Measurements from ENCODE around the gene CFL1. TPM values are rescaled to one million over a fixed set of nuclear protein-coding genes. Genes with fewer than 3 reads are reported as not detected.
A peak's percentile ranks its signal among the peaks of the same experiment; 100 is the strongest.

CFL1 gene
- total and polyA plus RNA-seq, 2 experiments from 2014 or later = 1,393 to 2,124 TPM

- H3K4me1 ChIP-seq (ENCODE audit: insufficient read depth) = peaks cover 11% of the 10 kb centered on the region
- peak overlapping the region; percentile 95 for H3K4me2 ChIP-seq
- no peaks in the 10 kb centered on the region for H3K9me2 ChIP-seq (ENCODE audit: insufficient read depth)
- peaks cover 47% of the 10 kb centered on the region for H3K27me3 Mint-ChIP-seq (ENCODE audit: insufficient read depth, low read depth, poor library complexity)
- TF ChIP-seq EZH2 (IDR thresholded peaks at IDR 0.05; ENCODE audit: low read depth, unreplicated experiment) (no peak), NANOG (IDR thresholded peaks at IDR 0.05; ENCODE audit: borderline replicate concordance) (no peak), POLR2AphosphoS5 (IDR thresholded peaks at IDR 0.05; ENCODE audit: low read depth) (peak; percentile 54), EZH2phosphoT487 (IDR thresholded peaks at IDR 0.05; ENCODE audit: unreplicated experiment) (no peak), ZNF114 (CRISPR knock-in tag; IDR thresholded peaks at IDR 0.05) (no peak), CREB1 (CRISPR knock-in tag; IDR thresholded peaks at IDR 0.05; ENCODE audit: low read depth) (no peak), STAT1 (IDR thresholded peaks at IDR 0.05; ENCODE audit: unreplicated experiment) (no peak), ZNF331 (CRISPR knock-in tag; IDR thresholded peaks at IDR 0.05; ENCODE audit: low read depth) (no peak), ETS1 (IDR thresholded peaks at IDR 0.05) (peak; percentile 49; the same call in 1 of the 2 replicates), JUNB (IDR thresholded peaks at IDR 0.05; ENCODE audit: unreplicated experiment) (no peak)
- TF ChIP-seq, protein P1, sequence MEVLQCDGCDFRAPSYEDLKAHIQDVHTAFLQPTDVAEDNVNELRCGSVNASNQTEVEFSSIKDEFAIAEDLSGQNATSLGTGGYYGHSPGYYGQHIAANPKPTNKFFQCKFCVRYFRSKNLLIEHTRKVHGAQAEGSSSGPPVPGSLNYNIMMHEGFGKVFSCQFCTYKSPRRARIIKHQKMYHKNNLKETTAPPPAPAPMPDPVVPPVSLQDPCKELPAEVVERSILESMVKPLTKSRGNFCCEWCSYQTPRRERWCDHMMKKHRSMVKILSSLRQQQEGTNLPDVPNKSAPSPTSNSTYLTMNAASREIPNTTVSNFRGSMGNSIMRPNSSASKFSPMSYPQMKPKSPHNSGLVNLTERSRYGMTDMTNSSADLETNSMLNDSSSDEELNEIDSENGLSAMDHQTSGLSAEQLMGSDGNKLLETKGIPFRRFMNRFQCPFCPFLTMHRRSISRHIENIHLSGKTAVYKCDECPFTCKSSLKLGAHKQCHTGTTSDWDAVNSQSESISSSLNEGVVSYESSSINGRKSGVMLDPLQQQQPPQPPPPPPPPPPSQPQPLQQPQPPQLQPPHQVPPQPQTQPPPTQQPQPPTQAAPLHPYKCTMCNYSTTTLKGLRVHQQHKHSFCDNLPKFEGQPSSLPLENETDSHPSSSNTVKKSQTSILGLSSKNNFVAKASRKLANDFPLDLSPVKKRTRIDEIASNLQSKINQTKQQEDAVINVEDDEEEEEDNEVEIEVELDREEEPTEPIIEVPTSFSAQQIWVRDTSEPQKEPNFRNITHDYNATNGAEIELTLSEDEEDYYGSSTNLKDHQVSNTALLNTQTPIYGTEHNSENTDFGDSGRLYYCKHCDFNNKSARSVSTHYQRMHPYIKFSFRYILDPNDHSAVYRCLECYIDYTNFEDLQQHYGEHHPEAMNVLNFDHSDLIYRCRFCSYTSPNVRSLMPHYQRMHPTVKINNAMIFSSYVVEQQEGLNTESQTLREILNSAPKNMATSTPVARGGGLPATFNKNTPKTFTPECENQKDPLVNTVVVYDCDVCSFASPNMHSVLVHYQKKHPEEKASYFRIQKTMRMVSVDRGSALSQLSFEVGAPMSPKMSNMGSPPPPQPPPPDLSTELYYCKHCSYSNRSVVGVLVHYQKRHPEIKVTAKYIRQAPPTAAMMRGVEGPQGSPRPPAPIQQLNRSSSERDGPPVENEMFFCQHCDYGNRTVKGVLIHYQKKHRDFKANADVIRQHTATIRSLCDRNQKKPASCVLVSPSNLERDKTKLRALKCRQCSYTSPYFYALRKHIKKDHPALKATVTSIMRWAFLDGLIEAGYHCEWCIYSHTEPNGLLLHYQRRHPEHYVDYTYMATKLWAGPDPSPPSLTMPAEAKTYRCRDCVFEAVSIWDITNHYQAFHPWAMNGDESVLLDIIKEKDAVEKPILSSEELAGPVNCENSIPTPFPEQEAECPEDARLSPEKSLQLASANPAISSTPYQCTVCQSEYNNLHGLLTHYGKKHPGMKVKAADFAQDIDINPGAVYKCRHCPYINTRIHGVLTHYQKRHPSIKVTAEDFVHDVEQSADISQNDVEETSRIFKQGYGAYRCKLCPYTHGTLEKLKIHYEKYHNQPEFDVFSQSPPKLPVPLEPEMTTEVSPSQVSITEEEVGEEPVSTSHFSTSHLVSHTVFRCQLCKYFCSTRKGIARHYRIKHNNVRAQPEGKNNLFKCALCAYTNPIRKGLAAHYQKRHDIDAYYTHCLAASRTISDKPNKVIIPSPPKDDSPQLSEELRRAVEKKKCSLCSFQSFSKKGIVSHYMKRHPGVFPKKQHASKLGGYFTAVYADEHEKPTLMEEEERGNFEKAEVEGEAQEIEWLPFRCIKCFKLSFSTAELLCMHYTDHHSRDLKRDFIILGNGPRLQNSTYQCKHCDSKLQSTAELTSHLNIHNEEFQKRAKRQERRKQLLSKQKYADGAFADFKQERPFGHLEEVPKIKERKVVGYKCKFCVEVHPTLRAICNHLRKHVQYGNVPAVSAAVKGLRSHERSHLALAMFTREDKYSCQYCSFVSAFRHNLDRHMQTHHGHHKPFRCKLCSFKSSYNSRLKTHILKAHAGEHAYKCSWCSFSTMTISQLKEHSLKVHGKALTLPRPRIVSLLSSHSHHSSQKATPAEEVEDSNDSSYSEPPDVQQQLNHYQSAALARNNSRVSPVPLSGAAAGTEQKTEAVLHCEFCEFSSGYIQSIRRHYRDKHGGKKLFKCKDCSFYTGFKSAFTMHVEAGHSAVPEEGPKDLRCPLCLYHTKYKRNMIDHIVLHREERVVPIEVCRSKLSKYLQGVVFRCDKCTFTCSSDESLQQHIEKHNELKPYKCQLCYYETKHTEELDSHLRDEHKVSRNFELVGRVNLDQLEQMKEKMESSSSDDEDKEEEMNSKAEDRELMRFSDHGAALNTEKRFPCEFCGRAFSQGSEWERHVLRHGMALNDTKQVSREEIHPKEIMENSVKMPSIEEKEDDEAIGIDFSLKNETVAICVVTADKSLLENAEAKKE (CRISPR knock-in tag; IDR thresholded peaks at IDR 0.05) = no peak
- TF ChIP-seq, protein P2, sequence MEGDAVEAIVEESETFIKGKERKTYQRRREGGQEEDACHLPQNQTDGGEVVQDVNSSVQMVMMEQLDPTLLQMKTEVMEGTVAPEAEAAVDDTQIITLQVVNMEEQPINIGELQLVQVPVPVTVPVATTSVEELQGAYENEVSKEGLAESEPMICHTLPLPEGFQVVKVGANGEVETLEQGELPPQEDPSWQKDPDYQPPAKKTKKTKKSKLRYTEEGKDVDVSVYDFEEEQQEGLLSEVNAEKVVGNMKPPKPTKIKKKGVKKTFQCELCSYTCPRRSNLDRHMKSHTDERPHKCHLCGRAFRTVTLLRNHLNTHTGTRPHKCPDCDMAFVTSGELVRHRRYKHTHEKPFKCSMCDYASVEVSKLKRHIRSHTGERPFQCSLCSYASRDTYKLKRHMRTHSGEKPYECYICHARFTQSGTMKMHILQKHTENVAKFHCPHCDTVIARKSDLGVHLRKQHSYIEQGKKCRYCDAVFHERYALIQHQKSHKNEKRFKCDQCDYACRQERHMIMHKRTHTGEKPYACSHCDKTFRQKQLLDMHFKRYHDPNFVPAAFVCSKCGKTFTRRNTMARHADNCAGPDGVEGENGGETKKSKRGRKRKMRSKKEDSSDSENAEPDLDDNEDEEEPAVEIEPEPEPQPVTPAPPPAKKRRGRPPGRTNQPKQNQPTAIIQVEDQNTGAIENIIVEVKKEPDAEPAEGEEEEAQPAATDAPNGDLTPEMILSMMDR (conservative IDR thresholded peaks at IDR 0.05; ENCODE audit: low read depth in 2 of 2) = no peak
- TF ChIP-seq, protein P3, sequence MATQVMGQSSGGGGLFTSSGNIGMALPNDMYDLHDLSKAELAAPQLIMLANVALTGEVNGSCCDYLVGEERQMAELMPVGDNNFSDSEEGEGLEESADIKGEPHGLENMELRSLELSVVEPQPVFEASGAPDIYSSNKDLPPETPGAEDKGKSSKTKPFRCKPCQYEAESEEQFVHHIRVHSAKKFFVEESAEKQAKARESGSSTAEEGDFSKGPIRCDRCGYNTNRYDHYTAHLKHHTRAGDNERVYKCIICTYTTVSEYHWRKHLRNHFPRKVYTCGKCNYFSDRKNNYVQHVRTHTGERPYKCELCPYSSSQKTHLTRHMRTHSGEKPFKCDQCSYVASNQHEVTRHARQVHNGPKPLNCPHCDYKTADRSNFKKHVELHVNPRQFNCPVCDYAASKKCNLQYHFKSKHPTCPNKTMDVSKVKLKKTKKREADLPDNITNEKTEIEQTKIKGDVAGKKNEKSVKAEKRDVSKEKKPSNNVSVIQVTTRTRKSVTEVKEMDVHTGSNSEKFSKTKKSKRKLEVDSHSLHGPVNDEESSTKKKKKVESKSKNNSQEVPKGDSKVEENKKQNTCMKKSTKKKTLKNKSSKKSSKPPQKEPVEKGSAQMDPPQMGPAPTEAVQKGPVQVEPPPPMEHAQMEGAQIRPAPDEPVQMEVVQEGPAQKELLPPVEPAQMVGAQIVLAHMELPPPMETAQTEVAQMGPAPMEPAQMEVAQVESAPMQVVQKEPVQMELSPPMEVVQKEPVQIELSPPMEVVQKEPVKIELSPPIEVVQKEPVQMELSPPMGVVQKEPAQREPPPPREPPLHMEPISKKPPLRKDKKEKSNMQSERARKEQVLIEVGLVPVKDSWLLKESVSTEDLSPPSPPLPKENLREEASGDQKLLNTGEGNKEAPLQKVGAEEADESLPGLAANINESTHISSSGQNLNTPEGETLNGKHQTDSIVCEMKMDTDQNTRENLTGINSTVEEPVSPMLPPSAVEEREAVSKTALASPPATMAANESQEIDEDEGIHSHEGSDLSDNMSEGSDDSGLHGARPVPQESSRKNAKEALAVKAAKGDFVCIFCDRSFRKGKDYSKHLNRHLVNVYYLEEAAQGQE (IDR thresholded peaks at IDR 0.05; ENCODE audit: unreplicated experiment) = no peak
- H3K9me3 Mint-ChIP-seq = peaks cover 8% of the 10 kb centered on the region; the same call in 2 of the 3 replicates
- peaks cover 29% of the 10 kb centered on the region for H3K4me1 Mint-ChIP-seq
- peaks cover 66% of the 10 kb centered on the region for H3F3A ChIP-seq (replicated peaks; ENCODE audit: low read depth)
- peaks cover 33% of the 10 kb centered on the region for H4K20me1 ChIP-seq (replicated peaks; ENCODE audit: insufficient read depth)
- no peak overlapping the region for H2AFZ ChIP-seq
- peaks cover 28% of the 10 kb centered on the region for H3K36me3 ChIP-seq (ENCODE audit: insufficient read depth)
- DNase-seq (ENCODE audit: low spot score) (peak; percentile 85), ATAC-seq (peak; percentile 4)
- peak overlapping the region; percentile 93 for H3K4me3 ChIP-seq
- H3K27ac ChIP-seq (ENCODE audit: low read depth) = peak overlapping the region; percentile 74; the same call in 1 of the 2 replicates
- H3K4me3 Mint-ChIP-seq = peak overlapping the region; percentile 90
- peaks cover 50% of the 10 kb centered on the region for H3K79me2 ChIP-seq (replicated peaks; ENCODE audit: insufficient read depth)
- peaks cover 58% of the 10 kb centered on the region for H3K36me3 Mint-ChIP-seq (ENCODE audit: low read depth)
- peak overlapping the region; percentile 80 for H3K27ac Mint-ChIP-seq
- H3K27me3 ChIP-seq (ENCODE audit: insufficient read depth) = no peaks in the 10 kb centered on the region
Measured at GRCh38 chr11:65856689-65857499, 1.1 kb downstream of the CFL1 start.

All from GM23338 (cell line).